GM13976 (cell line): ENCODE measurements around the gene CGB5.
"Not testable (repeated sequence)": the region's sequence is repeated elsewhere in the genome, so short reads cannot be mapped to it uniquely, and the experiment has no call there.

Experiments
- DNase-seq: peaks from one replicate; pipeline ENCODE4 v3.0.0; 2012; ENCODE audit warnings: low spot score
- in situ Hi-C: fragments of 300-500 bp; cut with MboI; formaldehyde crosslinking; loops from one replicate; pipeline ENCODE4 v1.12.0; 2022; ENCODE audit warnings: low sequenced_read_pairs, mixed read lengths, inconsistent platforms; ENCODE audit not compliant: unreplicated experiment
- TF ChIP-seq, protein P1 (sequence below): IDR thresholded peaks from 2 replicates; pipeline ENCODE4 v1.5.1; 2012; ENCODE audit warnings: borderline replicate concordance, mild to moderate bottlenecking; ENCODE audit not compliant: insufficient read depth; ENCODE audit errors: extremely low read depth, missing control alignments, control extremely low read depth

CGB5 gene

DNA sequence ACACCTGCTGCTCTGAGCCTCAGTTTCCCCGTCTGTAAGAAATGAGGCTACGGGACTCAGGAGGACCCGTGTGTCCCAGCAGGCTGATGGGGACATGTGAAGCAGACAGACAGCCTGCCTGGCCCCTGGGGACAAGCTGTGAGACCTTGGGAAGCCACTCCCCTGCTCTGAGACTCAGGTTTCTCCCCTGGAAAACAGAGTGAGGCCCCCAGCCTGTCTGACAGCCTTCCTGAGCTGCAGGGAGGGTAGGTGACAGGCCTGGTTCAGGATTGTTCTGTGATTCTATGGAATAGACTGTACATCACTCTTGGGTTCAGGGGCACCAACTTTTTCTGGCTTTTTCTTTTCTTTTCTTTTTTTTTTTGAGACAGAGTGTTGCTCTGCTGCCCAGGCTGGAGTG lies 23.9 kb downstream of the CGB5 start:
- TF ChIP-seq, protein P1, sequence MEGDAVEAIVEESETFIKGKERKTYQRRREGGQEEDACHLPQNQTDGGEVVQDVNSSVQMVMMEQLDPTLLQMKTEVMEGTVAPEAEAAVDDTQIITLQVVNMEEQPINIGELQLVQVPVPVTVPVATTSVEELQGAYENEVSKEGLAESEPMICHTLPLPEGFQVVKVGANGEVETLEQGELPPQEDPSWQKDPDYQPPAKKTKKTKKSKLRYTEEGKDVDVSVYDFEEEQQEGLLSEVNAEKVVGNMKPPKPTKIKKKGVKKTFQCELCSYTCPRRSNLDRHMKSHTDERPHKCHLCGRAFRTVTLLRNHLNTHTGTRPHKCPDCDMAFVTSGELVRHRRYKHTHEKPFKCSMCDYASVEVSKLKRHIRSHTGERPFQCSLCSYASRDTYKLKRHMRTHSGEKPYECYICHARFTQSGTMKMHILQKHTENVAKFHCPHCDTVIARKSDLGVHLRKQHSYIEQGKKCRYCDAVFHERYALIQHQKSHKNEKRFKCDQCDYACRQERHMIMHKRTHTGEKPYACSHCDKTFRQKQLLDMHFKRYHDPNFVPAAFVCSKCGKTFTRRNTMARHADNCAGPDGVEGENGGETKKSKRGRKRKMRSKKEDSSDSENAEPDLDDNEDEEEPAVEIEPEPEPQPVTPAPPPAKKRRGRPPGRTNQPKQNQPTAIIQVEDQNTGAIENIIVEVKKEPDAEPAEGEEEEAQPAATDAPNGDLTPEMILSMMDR: no peak
- DNase-seq: no peak
- in situ Hi-C loops: no loop called here

DNA sequence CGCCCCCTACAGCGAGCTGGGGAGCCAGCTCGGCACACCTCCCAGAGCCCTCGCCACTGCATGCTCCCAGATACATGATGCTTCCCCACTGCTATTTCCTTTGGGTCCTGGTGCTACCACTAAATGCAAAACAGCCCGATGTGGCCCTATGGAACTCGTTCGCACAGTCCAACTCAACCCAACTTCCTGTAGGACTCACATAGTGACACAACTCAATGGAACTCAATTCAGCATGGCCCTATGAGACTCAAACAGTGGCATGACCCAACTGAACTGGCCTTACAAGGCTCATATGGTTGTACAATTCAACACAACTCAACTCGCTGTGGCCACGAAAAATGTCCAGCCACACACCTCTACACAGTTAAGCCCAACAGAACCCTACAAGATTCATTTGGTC lies 25.4 kb downstream of the CGB5 start:
- in situ Hi-C loops: no loop called here
- no peak for DNase-seq
- TF ChIP-seq, protein P1: no peak

DNA sequence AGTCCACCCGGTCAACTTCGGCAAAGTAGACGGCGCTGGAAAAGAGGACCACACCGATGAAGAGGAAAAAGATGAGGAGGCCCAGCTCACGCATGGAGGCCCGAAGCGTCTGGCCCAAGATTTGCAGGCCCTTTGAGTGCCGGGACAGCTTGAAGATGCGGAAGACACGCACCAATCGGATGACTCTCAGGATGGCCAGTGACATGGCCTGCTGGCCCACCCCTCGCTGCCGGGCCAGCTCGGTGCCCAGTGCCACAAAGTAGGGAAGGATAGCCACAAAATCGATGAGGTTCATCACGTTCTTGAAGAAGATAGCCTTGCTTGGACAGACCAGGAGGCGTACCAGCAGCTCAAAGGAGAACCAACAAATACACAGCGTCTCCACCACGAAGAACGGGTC lies 26.8 kb downstream of the CGB5 start:
- in situ Hi-C loops: no loop called here
- TF ChIP-seq, protein P1: no peak
- DNase-seq: no peak

DNA sequence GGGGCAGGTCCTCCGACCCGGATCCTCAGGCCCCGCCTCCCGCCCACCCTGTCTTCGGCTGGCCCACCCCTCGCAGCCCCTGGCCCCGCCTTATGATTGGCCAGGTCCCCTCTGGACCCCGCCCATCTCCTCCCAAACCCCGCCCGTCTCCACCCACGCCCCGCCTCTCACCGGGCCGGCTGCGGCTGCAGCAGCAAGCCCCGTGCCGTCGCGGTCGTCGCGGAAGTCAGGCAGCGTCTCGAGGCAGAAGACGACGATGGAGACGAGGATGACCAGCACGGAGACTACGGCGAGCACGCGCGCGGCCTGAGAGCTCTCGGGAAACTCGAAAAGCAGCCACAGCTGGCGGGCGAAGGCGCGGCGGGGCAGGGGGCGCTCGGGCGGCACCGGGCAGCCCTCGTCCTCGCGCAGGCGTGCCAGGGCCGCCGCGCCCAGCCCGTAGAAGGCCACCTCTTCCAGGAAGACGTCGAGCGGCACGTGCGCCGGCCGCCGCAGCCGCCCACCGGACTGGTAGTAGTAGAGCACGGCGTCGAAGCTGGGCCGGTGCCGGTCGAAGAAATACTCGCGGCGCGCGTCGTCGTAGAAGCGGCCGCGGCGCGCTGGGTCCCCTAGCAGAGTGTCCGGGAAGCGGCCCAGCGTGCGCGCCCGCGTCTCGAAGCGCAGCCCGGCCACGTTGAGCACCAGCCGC lies 28.4 kb downstream of the CGB5 start:
- in situ Hi-C loops: no loop called here
- TF ChIP-seq, protein P1: no peak
- no peak for DNase-seq

DNA sequence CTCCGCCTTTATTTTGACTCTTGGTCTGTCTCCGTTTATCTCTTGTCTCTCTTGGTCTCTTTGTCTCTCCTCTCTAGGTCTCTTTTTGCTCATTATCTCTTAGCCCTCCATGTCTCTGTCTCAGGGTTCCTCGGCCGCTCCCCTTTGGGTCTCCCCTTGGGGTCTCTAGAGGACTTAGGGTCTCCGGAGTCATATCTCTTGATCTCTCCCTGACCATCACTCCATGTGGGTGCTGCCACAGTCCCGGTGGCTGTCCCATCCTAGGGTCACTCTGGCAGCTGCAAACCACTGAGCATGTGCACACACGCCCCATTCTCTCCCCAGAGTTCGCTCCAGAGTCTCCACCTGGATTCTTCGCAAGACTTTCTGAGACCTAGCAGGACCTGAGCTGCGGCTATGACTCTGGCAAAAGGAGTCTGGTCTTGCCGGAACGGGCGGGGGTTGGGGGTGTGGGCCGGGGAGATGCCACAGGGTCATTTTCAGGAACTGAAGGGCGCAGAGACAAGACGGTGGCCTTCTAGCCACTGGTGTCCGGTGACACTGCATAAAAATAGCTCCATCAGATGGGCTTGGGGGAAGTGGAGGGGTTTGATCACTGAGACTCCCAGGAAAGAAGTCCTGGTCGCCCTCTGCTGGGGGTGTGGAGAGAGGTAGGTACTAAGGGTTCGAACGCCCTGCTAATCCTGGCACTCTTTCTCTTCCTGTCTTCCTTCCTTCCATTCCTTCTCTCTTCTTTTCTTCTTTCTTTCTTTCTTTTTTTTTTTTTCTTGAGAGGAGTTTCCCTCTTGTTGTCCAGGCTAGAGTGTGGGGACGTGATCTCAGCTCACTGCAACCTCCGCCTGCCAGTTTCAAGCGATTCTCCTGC lies 30.1 kb downstream of the CGB5 start:
- no peak for DNase-seq
- TF ChIP-seq, protein P1: no peak
- in situ Hi-C loops: no loop called here

DNA sequence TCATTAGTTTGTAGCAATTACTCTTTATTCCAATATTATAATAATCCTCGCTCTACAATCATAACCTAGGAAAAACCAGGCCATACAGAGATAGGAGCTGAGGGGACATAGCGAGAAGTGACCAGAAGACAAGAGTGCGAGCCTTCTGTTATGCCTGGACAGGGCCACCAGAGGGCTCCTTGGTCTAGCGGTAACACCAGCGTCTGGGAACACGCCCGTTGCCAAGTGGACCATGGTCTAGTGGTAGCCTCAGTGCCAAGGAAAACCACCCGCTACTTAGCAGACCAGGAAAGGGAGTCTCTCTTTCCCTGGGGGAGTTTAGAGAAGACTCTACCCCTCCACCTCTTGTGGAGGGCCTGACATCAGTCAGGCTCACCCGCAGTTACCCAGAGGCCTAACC lies 31.2 kb downstream of the CGB5 start:
- DNase-seq: not testable (repeated sequence)
- TF ChIP-seq, protein P1: peak; percentile 52

More for the DNA sequence above, 31.2 kb downstream of the CGB5 start:
- in situ Hi-C loops: not testable (repeated sequence)
